GM21825 (cell line): ENCODE results near the gene GANAB.
"Not testable (repeated sequence)": the region's sequence is repeated elsewhere in the genome, so short reads cannot be mapped to it uniquely, and the experiment has no call there.

Source experiments
- ATAC-seq: cut with Tn5 transposase; IDR thresholded peaks from one replicate; pipeline ENCODE4 v1.9.1; 2021; ENCODE audit warnings: mild to moderate bottlenecking, moderate library complexity; ENCODE audit not compliant: unreplicated experiment

The GANAB gene

DNA sequence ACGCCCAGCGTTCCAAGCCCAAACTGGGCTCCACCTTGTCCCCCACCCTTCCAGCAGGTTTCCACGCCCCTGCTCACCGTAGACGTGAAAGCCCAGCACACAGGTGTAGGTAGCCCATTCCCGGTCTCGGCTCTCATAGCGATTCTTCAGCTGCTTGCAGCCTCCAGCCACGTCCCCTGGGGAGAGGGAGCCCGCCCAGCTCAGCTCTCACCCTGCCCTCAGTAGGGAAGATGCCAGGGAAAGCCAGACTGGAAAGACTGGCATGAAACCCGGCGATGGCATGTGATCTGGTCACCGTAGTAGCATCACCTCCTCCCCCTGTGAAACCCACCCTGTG, 43.4 kb downstream of the GANAB start:
- ATAC-seq = no peak

DNA sequence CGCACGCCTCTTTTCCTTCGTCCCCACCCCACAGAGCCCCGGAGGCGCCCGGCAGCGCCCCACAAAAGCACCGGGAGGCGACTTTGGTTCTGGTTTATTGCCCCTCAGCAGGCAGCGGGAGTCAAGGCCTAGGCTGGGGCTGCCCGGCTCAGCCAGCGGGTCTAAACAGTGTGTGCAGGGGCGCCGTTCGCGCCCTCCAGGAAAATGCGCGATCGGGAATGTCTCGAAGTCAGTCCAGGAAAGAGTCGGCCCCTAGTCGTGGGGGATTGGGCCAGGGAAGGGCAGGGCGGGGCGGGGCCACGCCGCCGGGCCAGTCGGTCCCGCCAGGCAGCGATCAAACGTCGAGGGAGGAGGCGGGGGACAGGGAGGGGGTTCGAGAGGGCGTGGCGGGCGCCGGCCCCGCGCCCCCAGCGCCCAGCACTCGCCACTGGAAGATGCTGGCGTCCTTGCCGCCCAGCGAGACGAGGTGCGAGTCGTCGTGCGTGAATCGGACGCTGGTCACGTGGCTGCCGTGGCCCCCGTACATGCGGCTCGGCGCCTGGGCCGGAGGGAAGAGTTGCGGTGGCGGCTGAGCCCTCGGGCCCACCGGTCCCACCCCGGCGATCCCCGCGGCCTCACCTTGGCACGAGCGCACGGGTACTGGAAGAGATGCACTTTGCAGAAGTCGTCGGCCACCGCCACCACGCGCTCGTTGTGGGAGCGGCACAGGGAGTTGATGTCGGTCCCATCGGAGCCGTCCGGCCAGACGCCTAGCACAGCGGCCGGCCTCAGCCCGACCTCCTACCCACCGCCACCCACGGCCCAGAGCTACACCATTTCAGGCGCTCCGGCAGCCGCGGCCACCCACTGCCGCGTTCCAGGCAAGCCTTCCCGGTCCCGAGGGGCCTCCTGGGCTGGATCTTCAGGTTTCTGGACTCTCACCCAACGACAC, 44.0 kb downstream of the GANAB start:
- no peak for ATAC-seq

DNA sequence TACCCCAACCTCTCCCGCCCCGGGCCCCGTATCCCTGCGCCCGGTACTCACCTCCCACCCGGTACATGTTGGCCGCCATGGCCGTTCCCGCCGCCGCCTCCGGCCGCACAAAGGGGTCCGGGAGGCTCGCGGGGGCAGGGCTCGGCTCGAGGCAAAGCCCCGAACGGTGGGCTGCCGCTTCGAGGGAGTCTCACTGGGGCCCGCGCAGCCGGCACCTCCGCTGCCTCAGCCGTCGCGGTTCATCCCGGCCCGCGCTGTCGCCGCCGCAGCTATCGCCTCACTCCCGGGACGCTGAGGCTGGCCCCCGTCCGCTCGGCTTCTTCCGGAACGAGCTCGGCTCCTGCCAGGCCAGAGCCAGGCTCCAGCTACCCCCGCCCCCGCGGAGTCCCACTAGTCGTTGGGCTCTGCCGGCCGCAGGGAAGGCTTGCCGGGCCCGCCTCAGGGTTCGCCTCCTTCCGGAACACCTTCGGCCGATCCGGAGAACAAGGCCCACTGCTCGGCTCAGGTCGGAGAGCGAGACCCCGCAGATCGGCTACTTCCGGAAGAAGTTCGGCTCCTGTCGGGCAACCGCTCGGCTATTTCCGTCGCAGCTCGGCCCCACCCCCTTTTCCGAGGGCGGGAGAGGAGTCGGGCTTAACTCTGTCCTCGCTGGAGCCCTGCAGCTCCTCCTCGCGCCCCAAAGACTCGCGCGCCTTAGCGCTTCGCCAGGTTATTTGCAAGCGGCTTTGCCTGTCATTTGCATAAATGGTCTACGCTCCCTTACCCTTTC, 44.9 kb downstream of the GANAB start, which contains the start of gene MTA2:
Gene MTA2, minus strand, starts transcription at position 494 of the 769 bp plus-strand sequence. Its CDS starts 415 bp downstream, at position 79.
- peak; percentile 62 for ATAC-seq

DNA sequence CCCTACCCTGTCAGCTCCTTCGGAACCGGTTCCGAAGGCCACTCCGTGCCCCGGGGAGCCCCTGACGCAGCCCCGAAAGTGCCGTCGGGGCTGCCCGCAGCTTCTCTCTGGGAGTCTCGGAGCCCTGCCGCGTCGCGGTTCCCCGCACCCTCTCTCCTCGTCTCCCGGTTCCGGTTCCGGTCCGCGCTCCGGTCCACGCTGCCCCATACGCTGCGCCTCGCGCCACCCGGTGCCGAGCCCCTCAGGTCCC, 45.4 kb downstream of the GANAB start:
- ATAC-seq = no peak

DNA sequence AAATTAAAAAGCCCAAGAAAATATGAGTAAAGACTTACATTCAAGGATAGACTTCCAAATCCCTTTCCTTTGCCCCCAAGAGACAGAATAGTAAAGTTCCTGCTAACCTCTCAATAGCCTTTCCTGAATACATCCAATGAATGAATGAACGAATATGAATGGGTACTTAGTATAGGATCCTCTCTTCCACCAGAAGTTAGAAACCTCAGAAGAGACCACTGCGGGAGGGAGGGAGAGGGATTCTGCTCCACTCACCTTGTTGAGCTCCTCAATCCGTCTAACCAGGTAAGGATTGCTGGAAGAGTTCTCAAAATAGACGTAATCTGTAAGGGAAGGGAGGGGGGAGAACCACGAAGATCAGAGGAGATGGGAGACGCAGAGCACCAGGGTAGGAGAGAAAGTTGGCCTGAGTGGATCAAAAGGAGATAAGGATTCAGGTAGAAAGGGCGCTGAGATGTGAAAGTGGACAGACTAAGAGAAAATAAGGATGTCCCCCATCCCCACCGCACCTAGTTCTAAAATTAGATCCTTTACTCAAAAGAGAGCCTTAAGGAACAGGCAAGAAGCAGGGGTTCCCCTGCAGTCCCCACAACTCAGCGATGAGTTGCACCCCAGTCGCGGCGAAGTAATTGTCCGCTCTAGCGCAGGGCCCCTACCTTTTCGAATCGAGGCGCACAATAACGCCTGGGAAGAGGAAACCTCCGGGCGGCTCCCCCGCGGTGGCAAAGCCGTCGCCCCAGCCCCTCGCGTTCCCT, 45.9 kb downstream of the GANAB start:
- ATAC-seq = no peak

DNA sequence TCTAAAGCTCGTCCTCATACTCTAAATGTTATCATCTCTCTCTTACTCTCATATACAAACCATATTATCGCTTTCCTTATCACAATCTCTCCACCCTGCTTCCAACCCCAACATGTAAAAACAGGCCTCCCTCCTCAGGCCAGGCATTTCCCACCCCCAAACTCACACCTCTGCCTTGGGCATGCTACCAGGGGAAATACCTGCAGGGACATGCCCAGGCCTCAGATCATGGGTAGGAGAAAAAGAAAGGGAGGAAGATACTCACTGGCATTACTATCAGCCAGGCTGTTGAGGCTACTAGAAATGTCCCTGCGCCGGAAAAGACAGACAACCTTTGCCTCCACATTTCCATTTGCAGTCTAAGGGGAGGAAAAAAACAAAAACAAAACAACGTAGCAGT, 46.5 kb downstream of the GANAB start:
- ATAC-seq = no peak

DNA sequence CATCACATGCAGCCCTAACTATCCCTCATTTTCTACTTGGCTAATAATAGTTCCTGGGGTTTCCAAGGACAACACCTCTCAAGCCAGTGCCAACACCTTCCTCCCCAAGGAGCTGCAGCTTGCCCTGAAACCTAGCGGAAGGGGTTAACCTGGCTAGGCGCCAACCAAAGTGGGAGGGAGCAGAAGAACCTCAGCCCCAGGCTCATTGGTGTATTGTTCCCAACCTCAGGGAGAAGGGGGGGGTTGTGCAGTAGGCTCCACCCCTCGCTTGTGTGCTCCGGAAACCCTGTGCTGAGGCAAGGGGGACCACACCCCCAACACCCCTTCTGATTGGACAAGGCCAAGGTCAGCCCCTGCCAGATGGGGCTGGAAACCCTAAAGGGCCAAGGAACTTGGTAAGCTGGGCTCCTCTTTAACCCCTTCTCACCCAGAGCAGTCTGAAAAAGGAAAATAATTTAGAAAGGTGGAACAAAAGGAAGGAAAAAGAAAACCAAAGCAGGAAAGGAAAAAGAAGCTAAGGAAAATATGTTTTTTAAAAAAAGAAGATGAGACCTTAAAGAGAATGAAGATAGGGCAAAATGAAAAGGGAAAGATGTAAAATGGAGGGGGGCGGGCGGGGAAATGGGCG, 47.2 kb downstream of the GANAB start:
- ATAC-seq = peak; percentile 49

DNA sequence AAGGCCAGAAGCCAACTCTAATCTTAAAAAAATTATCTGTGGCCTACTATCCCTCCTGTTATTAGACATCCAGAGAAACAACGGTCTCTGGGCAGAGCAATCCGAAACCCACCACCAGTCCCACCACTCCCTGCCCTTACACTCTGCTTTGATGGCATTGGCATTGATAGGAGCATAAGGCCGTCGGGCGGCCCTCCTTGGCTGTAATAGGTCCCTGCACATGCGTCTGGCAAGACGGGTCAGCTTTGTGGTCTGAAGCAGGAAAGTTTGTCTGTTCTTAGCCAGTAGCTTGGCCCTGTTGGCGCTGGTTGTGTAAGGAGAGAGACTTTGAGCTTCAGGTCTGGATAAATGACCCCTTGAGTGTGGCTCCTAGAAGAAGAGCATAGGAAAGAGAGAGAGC, 51.3 kb downstream of the GANAB start:
- ATAC-seq = no peak

DNA sequence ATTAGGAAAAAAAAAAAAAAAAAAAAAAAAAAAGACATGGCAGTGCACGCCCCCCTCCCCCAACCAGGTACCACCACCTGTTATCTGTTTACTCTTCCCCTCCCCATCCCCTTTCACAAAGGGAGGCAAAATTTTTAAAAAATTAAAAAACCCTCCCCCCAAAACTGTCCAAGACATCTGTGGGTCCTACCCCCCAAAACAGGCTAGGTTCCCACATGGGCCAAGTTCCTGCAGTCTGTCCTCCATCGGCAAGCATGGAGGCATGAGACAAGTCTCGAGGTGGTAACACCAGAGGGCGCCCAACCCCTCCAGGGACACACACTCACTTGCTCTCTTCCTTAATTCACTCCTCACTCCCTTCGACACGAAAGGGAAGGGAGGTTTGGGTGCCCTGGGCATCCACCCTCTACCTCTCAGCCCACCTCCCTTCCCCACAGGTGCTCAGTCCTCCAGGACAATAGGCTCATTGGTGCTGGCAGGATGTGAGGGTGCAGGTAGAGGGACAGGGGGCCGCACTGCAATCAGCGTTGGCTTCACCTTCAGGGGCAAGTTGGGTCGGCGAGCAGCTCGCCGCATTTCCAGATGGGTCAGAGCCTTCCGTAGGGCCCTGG, 52.9 kb downstream of the GANAB start:
- ATAC-seq = no peak

DNA sequence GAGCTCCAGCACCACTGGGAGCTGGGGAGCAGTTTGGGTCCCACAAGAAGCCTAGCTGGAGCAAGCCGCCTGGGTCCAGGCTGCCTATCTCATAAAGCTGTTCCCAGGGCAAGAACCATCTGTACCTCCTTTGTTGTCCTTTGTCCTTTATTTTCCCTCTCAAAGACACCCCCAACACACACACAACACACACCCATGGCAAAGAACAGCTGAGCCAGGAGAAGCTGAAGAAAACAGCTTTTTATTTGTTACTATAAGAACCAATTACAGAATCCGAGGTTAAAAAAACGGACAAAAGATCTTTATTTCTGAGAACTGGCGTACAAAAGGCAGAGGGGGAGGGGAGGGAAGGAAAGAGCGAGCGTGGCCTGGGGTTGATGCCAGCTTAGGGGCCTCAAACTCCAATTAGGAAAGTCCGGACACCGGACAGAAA, 53.4 kb downstream of the GANAB start:
- ATAC-seq = no peak

DNA sequence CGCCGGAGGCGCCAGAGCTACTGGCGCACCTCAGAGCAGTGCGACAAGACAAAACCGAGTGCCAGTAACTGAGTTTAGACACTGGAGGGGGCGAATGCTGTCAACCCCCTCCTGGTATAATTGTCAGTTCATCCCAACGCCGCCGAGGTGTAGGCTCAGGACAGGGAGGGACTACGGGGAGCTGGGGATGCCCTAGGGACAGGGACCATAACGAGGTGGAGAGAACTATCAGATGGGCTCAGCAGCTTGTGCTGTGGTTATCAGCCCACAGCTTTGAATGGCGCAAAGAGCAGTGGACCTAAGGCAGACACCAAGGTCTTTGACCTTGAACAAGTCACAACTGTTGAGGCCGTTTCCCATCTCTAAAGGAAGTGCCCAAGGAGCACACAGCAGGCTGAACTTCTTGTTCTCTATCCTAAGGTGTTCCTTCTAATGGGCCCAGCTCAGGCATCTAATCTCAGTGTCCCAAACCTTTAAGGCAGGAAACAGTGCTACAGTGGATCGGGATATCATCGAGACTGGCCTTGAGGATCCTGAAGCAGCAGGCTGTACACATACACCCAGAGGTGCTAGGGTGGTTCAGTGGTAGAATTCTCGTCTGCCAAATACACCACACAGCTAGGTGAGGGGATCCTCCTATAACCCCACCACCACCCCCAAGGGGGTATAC, 54.1 kb downstream of the GANAB start:
- peak; percentile 2 for ATAC-seq

DNA sequence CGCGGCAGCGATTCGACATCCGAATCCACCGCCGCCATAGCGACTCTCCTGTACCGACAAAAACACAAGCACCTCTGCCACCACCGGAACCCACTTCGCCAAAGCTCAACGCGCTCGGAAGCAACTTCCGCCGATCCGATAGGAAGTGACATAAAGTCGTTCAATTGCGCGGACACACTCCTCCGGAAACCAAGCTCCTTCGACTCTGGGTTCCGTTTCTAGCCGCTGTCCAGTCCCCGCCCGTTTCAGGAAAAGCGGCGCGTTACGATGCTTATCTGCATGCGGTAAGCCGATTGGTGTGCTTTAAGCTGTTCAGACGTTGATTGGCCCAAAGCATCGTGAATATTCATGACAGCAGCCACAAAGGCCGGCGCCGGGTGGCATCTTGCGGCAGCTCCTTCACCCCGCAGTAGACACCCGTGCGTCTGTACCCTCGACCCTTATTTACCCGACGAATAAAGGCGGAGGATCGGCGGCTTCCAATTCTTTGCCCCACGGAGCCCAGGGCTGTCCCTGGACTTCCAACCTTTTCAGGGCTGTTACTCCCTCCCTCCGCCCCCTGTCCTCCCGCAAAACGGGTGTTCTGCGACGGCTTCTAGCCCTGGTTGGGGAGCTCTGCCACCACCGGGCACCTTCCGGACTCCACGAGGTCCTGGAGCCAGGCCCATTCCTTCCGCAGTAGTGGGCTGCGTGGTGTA, 54.8 kb downstream of the GANAB start, which contains the start of gene TUT1:
Gene TUT1, minus strand, starts transcription at position 76 of the 698 bp plus-strand sequence. Its CDS starts 38 bp downstream, at position 38.
- peak; percentile 85 for ATAC-seq

DNA sequence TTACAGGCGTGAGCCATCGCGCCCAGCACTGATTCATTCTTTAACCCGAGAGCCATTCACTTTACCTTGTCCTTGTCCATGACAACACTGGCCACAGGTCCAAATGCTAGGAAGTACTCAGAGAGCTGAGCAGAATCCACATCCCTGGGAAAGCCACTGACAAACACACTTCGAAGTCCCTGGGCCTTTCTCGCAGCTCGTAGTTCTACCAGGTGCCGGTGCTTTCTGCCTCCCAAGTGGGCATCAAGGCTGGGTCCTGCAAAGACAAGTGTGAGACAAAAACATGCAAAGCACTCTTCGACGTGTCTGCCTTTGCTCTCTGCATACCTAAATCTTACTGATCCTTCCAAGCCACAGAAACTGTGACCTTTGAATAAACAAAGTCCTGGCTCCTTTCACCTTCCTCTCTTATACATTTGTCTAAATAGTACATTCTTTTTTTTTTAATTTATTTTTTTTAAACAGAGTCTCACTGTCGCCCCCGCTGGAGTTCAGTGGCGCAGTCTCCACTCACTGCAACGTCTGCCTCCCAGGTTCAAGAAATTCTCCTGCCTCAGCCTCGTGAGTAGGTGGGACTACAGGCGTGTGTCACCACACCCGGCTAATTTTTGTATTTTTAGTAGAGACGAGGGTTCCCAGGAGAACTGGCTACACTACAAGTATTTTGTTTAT, 57.3 kb downstream of the GANAB start:
- no peak for ATAC-seq

DNA sequence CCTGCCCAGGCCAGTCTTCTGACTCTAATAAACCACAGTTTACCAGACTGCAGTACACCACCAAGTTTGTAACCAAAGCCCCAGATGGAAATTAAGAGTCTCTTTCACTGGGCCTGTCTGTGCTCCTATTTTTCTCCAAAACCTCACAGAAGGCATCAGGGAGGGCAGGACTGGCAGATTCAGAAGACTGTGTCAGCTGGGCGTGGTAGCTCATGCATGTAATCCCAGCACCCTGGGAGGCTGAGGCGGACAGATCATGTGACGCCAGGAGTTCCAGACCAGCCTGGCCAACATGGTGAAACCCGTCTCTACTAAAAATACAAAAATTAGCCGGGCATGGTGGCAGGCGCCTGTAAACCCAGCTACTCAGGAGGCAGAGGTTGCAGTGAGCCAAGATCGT, 61.1 kb downstream of the GANAB start:
- ATAC-seq = not testable (repeated sequence)

DNA sequence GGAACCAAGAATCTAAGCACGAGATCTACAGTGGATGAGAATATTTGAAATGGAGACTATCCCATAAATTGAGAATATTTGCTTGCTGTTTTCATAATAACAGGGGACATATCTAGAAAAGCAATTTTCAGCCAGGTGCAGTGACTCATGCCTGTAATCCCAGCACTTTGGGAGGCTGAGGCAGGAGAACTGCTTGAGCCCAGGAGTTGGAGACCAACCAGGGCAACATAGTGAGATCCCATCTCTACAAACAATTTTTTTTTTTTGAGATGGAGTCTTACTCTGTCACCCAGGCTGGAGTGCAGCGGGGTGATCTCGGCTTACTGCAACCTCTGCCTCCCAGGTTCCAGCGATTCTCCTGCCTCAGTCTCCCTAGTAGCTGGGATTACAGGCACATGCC, 64.7 kb downstream of the GANAB start:
- ATAC-seq = not testable (repeated sequence)

DNA sequence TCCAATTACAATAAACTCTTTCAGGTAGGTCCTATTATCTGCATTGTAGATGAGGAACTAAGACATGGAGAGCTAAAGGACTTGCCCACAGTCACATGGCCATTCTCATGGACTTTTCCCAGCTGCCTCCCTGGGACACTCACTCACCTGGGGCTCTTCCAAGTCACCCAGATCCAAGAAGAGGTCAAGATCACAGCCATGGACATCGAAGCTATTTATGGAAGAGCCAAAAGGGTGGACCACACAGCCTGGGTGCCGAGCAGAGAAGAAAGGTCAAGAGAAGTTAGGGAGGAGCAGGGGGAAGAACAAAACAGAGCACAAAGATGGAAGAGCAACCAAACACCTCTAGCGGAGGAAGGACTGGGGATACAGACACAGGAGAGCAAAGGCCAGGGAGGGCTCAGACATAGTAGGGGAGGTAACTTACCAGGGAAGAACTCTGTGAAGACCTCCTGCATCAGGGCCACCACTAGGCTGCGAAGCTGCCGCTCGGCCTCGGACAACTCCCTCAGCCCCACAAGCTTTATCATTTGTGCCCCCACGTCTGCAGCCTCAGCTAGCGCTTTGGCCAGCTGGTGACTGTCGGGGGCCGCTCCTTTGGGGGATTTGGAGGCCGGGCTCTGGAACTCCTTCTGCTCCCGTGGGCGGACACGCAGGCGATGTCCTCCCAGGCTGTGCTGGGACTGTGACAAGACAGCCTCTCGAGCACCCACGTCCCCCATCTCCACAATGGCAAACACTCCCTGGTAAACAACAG, 65.3 kb downstream of the GANAB start:
- ATAC-seq = no peak

DNA sequence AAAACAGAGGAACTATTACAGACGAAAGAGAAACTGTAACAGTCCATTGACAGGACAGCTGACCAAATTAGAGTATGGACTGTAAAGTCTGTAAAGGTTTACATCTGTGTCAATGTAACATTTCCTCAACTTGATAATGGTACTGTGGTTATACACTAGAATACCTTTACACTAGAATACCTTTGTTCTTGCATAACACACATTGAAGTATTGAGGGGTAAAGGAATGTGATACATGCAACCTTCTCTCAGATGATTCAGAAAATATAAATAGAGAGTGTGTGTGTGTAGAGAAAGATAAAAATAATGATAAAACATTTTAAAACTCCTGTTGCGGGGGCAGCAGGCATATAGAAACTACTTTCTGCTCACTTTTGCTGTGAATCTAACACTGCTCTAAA, 67.2 kb downstream of the GANAB start:
- no peak for ATAC-seq

DNA sequence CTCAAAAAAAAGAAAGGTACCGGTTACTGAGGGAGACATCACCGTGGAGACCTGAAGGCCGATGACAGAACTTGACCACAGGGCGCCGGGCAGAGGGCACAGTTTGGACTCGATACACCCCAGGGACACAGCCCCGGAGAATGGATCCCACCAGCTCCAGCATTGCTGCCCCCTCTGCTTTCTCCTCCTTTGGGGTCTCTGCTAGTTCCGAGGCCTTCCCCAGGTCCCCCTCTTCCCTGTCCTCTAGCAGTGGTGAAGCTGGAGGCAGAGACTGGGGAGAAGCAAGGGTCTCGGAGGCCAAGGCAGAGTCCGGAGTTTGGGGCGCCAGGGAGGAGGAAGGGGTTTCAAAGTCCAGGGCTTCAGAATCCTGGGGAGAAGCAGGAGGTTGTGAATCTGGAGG, 67.9 kb downstream of the GANAB start:
- no peak for ATAC-seq
